B cell (primary cell): ENCODE measurements around the gene TNF. TPM values are rescaled to one million over a fixed set of nuclear protein-coding genes. Genes with fewer than 3 reads are reported as not detected.

Experiments used
- ATAC-seq: fragments of 200-7000 bp; cut with Tn5 transposase; one replicate; pipeline ENCODE4 v1.10.0; 2021; ENCODE audit warnings: low read depth, mild to moderate bottlenecking, moderate number of reproducible peaks, moderate library complexity
- CTCF ChIA-PET: fragments of 350-600 bp; sonication (Branson Sonifier 250); formaldehyde crosslinking; loops from one replicate; lab custom pipeline; 2021; ENCODE audit warnings: antibody characterized with exemption, inconsistent platforms; lab: Charles Lee
- POLR2A ChIA-PET: fragments of 350-600 bp; sonication (Branson Sonifier 250); formaldehyde crosslinking; loops from one replicate; lab custom pipeline; 2021; ENCODE audit warnings: antibody characterized with exemption; lab: Charles Lee
- DNase-seq: peaks from one replicate; pipeline ENCODE4 v3.0.0; 2013
- H2AFZ ChIP-seq: 2 replicates; pipeline ENCODE4 v1.6.1; 2012; ENCODE audit warnings: mild to moderate bottlenecking, low read depth, low read length; ENCODE audit not compliant: insufficient read depth, poor library complexity, severe bottlenecking
- H3K27ac ChIP-seq, 2 donors: 1 replicate in 1 of 2; 2 replicates in 1 of 2; pipeline ENCODE4 v1.5.1; 2012 to 2013; ENCODE audit warnings: low read length in 2 of 2, mild to moderate bottlenecking in 2 of 2, moderate library complexity in 1 of 2
- H3K27me3 ChIP-seq, 4 experiments: fragments of 200-600 bp in 1 of 4; sonication (generic) in 1 of 4; replicated peaks in 1 of 4; 1 replicate in 2 of 4; 2 replicates in 2 of 4; pipeline versions ENCODE4 v1.6.1 to v1.7.0; 2013 to 2016; ENCODE audit warnings: low read length in 3 of 4, mild to moderate bottlenecking in 2 of 4, mixed read lengths in 1 of 4, moderate library complexity in 1 of 4; ENCODE audit not compliant: insufficient read depth in 4 of 4, control insufficient read depth in 3 of 4; ENCODE audit errors: control extremely low read depth in 1 of 4
- H3K36me3 ChIP-seq, 2 experiments: replicated peaks in 1 of 2; 1 replicate in 1 of 2; 2 replicates in 1 of 2; pipeline versions ENCODE4 v1.6.1 to v1.7.1; 2013; ENCODE audit warnings: low read length in 1 of 2; ENCODE audit not compliant: insufficient read depth in 2 of 2, control insufficient read depth in 1 of 2; ENCODE audit errors: control extremely low read depth in 1 of 2, extremely low read depth in 1 of 2
- H3K4me1 ChIP-seq, 2 donors: fragments of 200-600 bp in 1 of 2; sonication (generic) in 1 of 2; 1 replicate in 1 of 2; 2 replicates in 1 of 2; pipeline versions ENCODE4 v1.5.1 to v1.6.1; 2013 to 2017; ENCODE audit warnings: low read length in 2 of 2; ENCODE audit not compliant: control insufficient read depth in 2 of 2, insufficient read depth in 2 of 2
- H3K4me2 ChIP-seq: replicated peaks from 2 replicates; pipeline ENCODE3; 2012; ENCODE audit warnings: mild to moderate bottlenecking, low read depth, low read length; ENCODE audit not compliant: poor library complexity, severe bottlenecking
- H3K4me3 ChIP-seq, 5 experiments: fragments of 200-600 bp in 1 of 5; sonication (generic) in 1 of 5; 1 replicate in 3 of 5; 2 replicates in 2 of 5; pipeline versions ENCODE4 v1.5.1 to v1.7.0; 2011 to 2016; ENCODE audit warnings: low read length in 4 of 5, mild to moderate bottlenecking in 4 of 5, low read depth in 2 of 5, control low read depth in 1 of 5, moderate library complexity in 1 of 5; ENCODE audit not compliant: insufficient read depth in 1 of 5; ENCODE audit errors: control extremely low read depth in 1 of 5, extremely low read depth in 1 of 5
- H3K79me2 ChIP-seq: fragments of 200-600 bp; sonication (generic); one replicate; pipeline ENCODE4 v1.6.0; 2016; ENCODE audit warnings: low read length; ENCODE audit not compliant: control insufficient read depth, insufficient read depth
- H3K9ac ChIP-seq: fragments of 200-600 bp; sonication (generic); 2 replicates; pipeline ENCODE4 v1.6.1; 2017; ENCODE audit warnings: mild to moderate bottlenecking, low read length, moderate library complexity
- H3K9me3 ChIP-seq, 3 donors: one replicate each; pipeline versions ENCODE4 v1.6.1 to v1.7.1; 2013; ENCODE audit warnings: low read length in 2 of 3; ENCODE audit not compliant: control insufficient read depth in 2 of 3, insufficient read depth in 1 of 3; ENCODE audit errors: control extremely low read depth in 1 of 3
- H4K20me1 ChIP-seq: 2 replicates; pipeline ENCODE4 v1.6.0; 2012; ENCODE audit warnings: mild to moderate bottlenecking, low read length; ENCODE audit not compliant: insufficient read depth, control insufficient read depth, poor library complexity, severe bottlenecking
- H3K27ac Mint-ChIP-seq: one replicate; pipeline ENCODE4 v1.8.0; 2021; ENCODE audit warnings: mixed read lengths
- H3K27me3 Mint-ChIP-seq: one replicate; pipeline ENCODE4 v1.8.0; 2021; ENCODE audit warnings: mixed read lengths
- H3K4me1 Mint-ChIP-seq: one replicate; pipeline ENCODE4 v1.8.0; 2021; ENCODE audit warnings: mixed read lengths
- H3K4me3 Mint-ChIP-seq: one replicate; pipeline ENCODE4 v1.8.0; 2021; ENCODE audit warnings: mixed read lengths
- H3K9me3 Mint-ChIP-seq: one replicate; pipeline ENCODE4 v1.8.0; 2022; ENCODE audit warnings: mixed read lengths; ENCODE audit not compliant: insufficient read depth
- EZH2 ChIP-seq: IDR thresholded peaks from 2 replicates; pipeline ENCODE4 v1.6.1; 2012; ENCODE audit warnings: borderline replicate concordance, low read depth, mild to moderate bottlenecking, moderate library complexity, low read length; ENCODE audit not compliant: insufficient read depth, poor library complexity, severe bottlenecking
- WGBS: methylation state at CpG from one replicate; pipeline ENCODE4 v1.1.5; 2013; ENCODE audit warnings: missing lambda C conversion rate; ENCODE audit not compliant: insufficient coverage; 5-methylcytosine and 5-hydroxymethylcytosine counted together
- intact Hi-C: fragments of 100-400 bp; cut with micrococcal nuclease; formaldehyde crosslinking; loops from one replicate; pipeline ENCODE4 v1.10.0; 2022
- polyA plus RNA-seq: library from polyadenylated mRNA; depleted of rRNA; stranded (reverse); fragments of >200 nt; gene quantifications from 2 replicates; pipeline ENCODE4 v1.2.3, GENCODE V29; 2012
- total RNA-seq, 2 donors: library from RNA; stranded (reverse); fragments of 120-200 nt in 1 of 2; gene quantifications; 1 replicate in 1 of 2; 2 replicates in 1 of 2; pipeline versions ENCODE4 v1.2.3 to v1.2.4, GENCODE V29; 2013 to 2022
- TF ChIP-seq, protein P1 (sequence below): fragments of 200-600 bp; IDR thresholded peaks from one replicate; pipeline ENCODE4 v1.8.0; 2022; ENCODE audit warnings: antibody characterized with exemption, mild to moderate bottlenecking

Gene TNF
- total and polyA plus RNA-seq, 2 donors (not counting 1 experiment from before 2014, with no cell fraction given) = 21.9 to 22.2 TPM

DNA sequence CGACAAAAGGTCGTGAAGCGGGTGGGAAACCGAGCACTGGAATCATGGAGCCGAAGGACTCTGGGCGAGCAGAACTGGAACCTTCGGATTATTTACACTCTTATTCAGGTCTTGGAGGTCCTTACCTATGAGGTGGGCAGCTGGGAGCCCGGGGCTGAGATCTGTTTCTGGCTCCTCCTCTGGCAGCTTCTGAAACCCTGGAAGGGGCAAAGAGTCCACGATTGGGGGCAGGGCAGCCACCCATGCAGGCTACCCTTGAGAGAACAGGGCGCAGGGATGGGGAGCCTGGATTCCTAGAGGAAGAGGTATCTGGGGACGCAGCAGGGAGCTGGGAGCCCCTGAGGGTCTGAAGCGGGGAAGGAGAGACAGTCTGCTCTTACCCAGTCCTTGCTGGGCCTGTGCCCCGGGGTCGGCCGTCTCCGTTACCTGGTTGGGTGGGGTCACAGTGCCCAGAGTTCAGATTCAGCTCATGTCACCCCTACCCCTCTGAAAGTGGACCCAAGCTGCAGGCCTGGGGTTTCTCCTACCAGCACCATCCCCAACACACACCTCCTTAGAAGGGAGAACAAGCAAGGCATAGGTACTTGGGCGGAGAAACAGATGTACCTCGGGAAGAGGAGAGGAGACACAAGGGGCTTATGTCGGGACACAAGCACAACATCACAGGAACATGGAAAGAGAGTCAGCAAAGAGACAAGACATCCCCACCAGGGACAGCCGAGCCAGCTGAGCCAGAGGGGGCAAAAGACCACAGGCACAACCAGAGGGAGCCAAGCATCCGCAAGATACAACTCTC is 6.3 kb downstream of the TNF start:
- H3K4me1 Mint-ChIP-seq = peaks cover 82% of the 10 kb centered on the region
- 3% methylated on average over 21 of the region's 21 CpGs for WGBS
- no peak for DNase-seq
- Histone ChIP-seq H3K9ac (peak overlapping the region; percentile 97), H3K4me1 (peaks cover 76 to 83% of the 10 kb centered on the region in 2 donors), H3K4me2 (peak overlapping the region; percentile 88), H3K36me3 (peaks cover 2 to 39% of the 10 kb centered on the region in 2 experiments), H4K20me1 (peaks cover 25% of the 10 kb centered on the region), H3K27me3 (no peaks in the 10 kb centered on the region), H3K79me2 (peaks cover 66% of the 10 kb centered on the region), H3K4me3 (peak overlapping the region; percentile 83 to 100 (median 96)), H3K9me3 (no peaks in the 10 kb centered on the region), H3K27ac (peak overlapping the region; percentile 95 to 97), H2AFZ (peak overlapping the region; percentile 55)
- ChIA-PET POLR2A (interaction anchor here (0.7 to 42.6 kb wide), 7 partner anchors 3 to 157 kb away, joined by 3 to 1450 read pairs (median 7); partner anchors contain the start of genes ATP6V1G2, BAG6, DDX39B and LST1), CTCF (interaction anchor here (0.7 to 35.3 kb wide), 7 partner anchors 8 to 249 kb away, joined by 3 to 2241 read pairs (median 8); partner anchors contain the start of genes ATP6V1G2, DDX39B, LST1 and LTA)
- intact Hi-C loops = loop anchor here (1.0 to 2.0 kb wide), 4 partner anchors 9 to 23 kb away; partner anchors contain the start of genes LTA and NCR3
- no peak for ATAC-seq
- TF ChIP-seq, protein P1, sequence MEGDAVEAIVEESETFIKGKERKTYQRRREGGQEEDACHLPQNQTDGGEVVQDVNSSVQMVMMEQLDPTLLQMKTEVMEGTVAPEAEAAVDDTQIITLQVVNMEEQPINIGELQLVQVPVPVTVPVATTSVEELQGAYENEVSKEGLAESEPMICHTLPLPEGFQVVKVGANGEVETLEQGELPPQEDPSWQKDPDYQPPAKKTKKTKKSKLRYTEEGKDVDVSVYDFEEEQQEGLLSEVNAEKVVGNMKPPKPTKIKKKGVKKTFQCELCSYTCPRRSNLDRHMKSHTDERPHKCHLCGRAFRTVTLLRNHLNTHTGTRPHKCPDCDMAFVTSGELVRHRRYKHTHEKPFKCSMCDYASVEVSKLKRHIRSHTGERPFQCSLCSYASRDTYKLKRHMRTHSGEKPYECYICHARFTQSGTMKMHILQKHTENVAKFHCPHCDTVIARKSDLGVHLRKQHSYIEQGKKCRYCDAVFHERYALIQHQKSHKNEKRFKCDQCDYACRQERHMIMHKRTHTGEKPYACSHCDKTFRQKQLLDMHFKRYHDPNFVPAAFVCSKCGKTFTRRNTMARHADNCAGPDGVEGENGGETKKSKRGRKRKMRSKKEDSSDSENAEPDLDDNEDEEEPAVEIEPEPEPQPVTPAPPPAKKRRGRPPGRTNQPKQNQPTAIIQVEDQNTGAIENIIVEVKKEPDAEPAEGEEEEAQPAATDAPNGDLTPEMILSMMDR = no peak
- TF ChIP-seq EZH2 = no peak
- H3K9me3 Mint-ChIP-seq = no peaks in the 10 kb centered on the region
- no peaks in the 10 kb centered on the region for H3K27me3 Mint-ChIP-seq
- peak overlapping the region; percentile 99 for H3K27ac Mint-ChIP-seq
- H3K4me3 Mint-ChIP-seq = peak overlapping the region; percentile 98
